ES-I3 (cell line): ENCODE measurements around the gene PXDC1.
"Not testable (repeated sequence)": the region's sequence is repeated elsewhere in the genome, so short reads cannot be mapped to it uniquely, and the experiment has no call there.

Source experiments
- H3K36me3 ChIP-seq: 2 replicates; pipeline ENCODE4 v1.6.1; 2013; ENCODE audit warnings: mild to moderate bottlenecking, low read length, control low read depth, moderate library complexity; ENCODE audit not compliant: insufficient read depth
- H3K4me1 ChIP-seq: 2 replicates; pipeline ENCODE4 v1.6.1; 2013; ENCODE audit warnings: mild to moderate bottlenecking, control low read depth, low read length; ENCODE audit not compliant: insufficient read depth
- H3K9ac ChIP-seq: 2 replicates; pipeline ENCODE4 v1.6.1; 2013; ENCODE audit warnings: low read depth, mild to moderate bottlenecking, low read length, moderate library complexity
- H3K9me3 ChIP-seq: 2 replicates; pipeline ENCODE4 v1.6.1; 2013; ENCODE audit warnings: mild to moderate bottlenecking, low read length, moderate library complexity; ENCODE audit not compliant: control insufficient read depth, insufficient read depth

The PXDC1 gene

DNA sequence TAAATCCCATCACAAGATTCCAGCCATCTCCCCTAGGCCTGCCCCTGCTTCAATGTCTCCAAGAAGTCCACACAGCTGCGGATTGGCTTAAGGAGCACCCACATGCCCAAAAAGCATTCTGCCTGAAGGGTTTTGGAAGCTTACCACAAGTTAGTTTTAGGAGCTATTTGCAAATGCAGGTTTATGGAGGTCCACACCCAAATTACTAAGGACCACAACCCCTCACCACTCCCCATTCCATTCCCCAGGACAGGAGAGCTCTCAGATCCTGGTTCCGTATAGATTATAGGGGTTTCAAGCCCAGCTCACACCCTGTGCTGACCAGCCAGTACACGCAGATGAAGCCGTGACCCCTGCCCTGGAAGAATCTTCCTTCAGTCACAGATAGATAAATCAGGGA lies 24.3 kb upstream of the PXDC1 start:
- Histone ChIP-seq H3K36me3 (no peaks in the 10 kb centered on the region), H3K9me3 (no peaks in the 10 kb centered on the region), H3K4me1 (no peaks in the 10 kb centered on the region), H3K9ac (no peak overlapping the region)

- Histone ChIP-seq H3K36me3 (no peaks in the 10 kb centered on the region), H3K9me3 (no peaks in the 10 kb centered on the region), H3K9ac (no peak overlapping the region)
Measured at GRCh38 chr6:3775386-3775785, 23.9 kb upstream of the PXDC1 start.

GRCh38 chr6:3773678-3774298 lies 22.3 kb upstream of the PXDC1 start:
- no peaks in the 10 kb centered on the region for H3K9me3 ChIP-seq

More at GRCh38 chr6:3775386-3775785, 23.9 kb upstream of the PXDC1 start:
- peaks cover 2% of the 10 kb centered on the region; the same call in 1 of the 2 replicates for H3K4me1 ChIP-seq

GRCh38 chr6:3772127-3772999 lies 20.9 kb upstream of the PXDC1 start:
- not testable (repeated sequence) for H3K4me1 ChIP-seq, H3K36me3 ChIP-seq, H3K9me3 ChIP-seq, H3K9ac ChIP-seq

More at GRCh38 chr6:3773678-3774298, 22.3 kb upstream of the PXDC1 start:
- peaks cover 7% of the 10 kb centered on the region; the same call in 1 of the 2 replicates for H3K4me1 ChIP-seq
- H3K36me3 ChIP-seq = no peaks in the 10 kb centered on the region
- H3K9ac ChIP-seq = no peak overlapping the region

DNA sequence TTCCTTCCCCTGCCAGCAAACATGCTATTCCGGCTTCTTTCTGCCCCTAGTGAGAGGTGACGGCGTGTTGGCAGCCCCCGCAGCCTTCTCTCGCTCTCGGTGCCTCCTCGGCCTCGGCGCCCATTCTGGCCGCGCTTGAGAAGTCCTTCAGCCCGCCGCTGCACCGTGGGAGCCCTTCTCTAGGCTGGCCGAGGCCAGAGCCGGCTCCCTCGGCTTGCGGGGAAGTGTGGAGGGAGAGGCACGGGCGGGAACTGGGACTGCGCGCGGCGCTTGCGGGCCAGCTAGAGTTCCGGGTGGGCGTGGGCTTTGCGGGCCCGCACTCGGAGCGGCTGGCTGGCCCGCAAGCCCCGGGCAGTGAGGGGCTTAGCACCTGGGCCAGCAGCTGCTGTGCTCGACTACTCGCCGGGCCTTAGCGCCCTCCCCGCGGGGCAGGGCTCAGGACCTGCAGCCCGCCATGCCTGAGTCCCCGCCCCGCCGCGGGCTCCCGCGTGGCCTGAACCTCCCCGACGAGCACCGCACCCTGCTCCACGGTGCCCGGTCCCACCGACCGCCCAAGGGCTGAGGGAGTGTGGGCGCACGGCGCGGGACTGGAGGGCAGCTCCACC lies 20.0 kb upstream of the PXDC1 start:
- Histone ChIP-seq H3K4me1 (peaks cover 7% of the 10 kb centered on the region; the same call in 1 of the 2 replicates), H3K9me3 (no peaks in the 10 kb centered on the region), H3K36me3 (no peaks in the 10 kb centered on the region), H3K9ac (no peak overlapping the region)

- H3K4me1 ChIP-seq = peaks cover 11% of the 10 kb centered on the region
- no peaks in the 10 kb centered on the region for H3K36me3 ChIP-seq
- no peaks in the 10 kb centered on the region for H3K9me3 ChIP-seq
- H3K9ac ChIP-seq = no peak overlapping the region
Measured at GRCh38 chr6:3770023-3770720, 18.7 kb upstream of the PXDC1 start.

GRCh38 chr6:3769610-3770009 lies 18.1 kb upstream of the PXDC1 start:
- H3K9me3 ChIP-seq = no peaks in the 10 kb centered on the region
- peaks cover 15% of the 10 kb centered on the region for H3K4me1 ChIP-seq
- no peak overlapping the region for H3K9ac ChIP-seq
- no peaks in the 10 kb centered on the region for H3K36me3 ChIP-seq

DNA sequence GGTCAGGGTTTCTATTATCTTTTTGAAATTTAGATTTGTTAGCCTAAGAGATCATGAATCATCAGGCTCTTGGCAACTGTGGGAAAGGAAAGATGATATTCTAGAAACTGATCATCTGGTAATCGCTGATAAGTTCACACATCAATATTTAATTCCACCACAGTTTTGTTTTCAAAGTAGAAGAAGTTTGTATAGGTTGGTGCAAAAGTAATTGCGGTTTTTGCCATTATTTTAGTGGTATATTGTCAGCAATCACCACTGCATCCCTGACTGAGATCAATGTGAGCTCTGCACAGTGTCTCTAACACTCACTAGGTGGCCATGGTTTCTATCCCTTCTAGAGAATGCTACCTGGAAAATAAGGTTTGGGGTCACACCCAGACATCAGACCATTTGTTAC lies 17.0 kb upstream of the PXDC1 start:
- peaks cover 15% of the 10 kb centered on the region for H3K4me1 ChIP-seq
- no peaks in the 10 kb centered on the region for H3K9me3 ChIP-seq

GRCh38 chr6:3767483-3767882 lies 16.0 kb upstream of the PXDC1 start:
- not testable (repeated sequence) for H3K36me3 ChIP-seq, H3K9me3 ChIP-seq, H3K9ac ChIP-seq
- peaks cover 15% of the 10 kb centered on the region for H3K4me1 ChIP-seq

More for the DNA sequence above, 17.0 kb upstream of the PXDC1 start:
- no peaks in the 10 kb centered on the region for H3K36me3 ChIP-seq
- H3K9ac ChIP-seq = no peak overlapping the region

DNA sequence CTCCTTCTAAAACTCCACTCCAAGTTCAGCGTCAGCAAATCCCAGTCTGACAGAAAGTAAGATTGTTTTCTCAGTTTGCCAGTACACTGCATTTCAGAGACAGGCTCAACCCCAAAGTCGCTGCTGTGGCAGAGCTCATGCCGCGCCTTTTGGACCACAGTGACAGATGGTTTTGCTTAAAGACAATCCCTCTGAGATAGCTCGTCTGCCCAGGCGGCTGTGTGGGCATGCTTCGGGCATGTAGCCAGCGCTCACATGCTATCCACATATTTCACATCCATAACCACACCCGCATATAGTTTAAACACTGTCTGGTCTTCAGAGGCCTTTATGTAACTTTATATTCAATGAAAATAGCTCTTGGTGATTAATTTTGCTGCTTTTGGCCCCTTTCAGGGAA lies 14.7 kb upstream of the PXDC1 start:
- Histone ChIP-seq H3K9me3 (no peaks in the 10 kb centered on the region), H3K9ac (no peak overlapping the region), H3K36me3 (no peaks in the 10 kb centered on the region), H3K4me1 (peaks cover 15% of the 10 kb centered on the region)

DNA sequence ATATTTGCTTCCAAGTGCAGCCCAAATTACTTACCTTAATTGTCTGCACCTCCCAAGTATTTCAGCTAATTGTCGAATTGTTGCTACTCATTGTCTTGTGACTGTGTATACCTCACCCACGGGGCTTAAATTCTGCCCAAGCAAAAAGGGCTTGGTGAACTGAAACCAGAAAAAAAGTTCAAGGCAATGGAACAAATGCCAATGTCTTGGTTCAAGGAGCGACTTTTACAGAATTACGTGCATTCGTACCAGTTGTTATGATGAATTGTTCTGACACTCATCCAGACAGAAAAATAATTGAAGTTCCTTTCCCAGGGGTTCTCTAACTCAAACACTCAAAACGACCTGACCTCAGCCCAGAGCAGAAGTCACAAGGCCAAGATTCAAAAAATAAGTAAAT lies 13.9 kb upstream of the PXDC1 start:
- H3K36me3 ChIP-seq = no peaks in the 10 kb centered on the region
- peaks cover 13% of the 10 kb centered on the region for H3K4me1 ChIP-seq
- no peak overlapping the region for H3K9ac ChIP-seq
- no peaks in the 10 kb centered on the region for H3K9me3 ChIP-seq

- Histone ChIP-seq H3K4me1 (peaks cover 8% of the 10 kb centered on the region), H3K9me3 (no peaks in the 10 kb centered on the region)
Measured at GRCh38 chr6:3764516-3765335, 13.2 kb upstream of the PXDC1 start.

GRCh38 chr6:3762852-3763251 lies 11.3 kb upstream of the PXDC1 start:
- Histone ChIP-seq H3K9me3 (no peaks in the 10 kb centered on the region), H3K4me1 (peaks cover 7% of the 10 kb centered on the region), H3K36me3 (no peaks in the 10 kb centered on the region), H3K9ac (no peak overlapping the region)

More at GRCh38 chr6:3764516-3765335, 13.2 kb upstream of the PXDC1 start:
- Histone ChIP-seq H3K9ac (no peak overlapping the region), H3K36me3 (no peaks in the 10 kb centered on the region)
